ENCODE results near the gene SAFB.

DNA sequence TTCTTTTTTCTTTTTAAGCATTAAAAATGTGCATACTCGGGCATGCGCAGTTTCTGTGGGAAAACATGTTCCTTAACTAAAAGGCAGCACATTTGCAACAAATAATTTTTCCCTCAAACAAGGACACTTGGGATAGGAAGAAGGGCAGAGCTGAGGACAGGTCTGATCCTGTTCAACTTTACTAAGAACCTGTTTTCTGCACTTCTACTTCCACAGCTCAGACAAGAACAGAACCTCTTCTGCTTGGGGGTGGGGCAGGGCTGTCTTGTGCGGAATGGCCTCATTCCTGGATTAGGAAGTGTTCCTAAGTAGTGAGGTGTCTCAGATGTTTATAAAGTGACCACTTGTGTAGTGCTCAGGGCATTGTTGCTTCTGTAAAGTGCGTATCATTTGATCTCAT lies 18.3 kb downstream of the SAFB start:
- TF ChIP-seq, protein P1, sequence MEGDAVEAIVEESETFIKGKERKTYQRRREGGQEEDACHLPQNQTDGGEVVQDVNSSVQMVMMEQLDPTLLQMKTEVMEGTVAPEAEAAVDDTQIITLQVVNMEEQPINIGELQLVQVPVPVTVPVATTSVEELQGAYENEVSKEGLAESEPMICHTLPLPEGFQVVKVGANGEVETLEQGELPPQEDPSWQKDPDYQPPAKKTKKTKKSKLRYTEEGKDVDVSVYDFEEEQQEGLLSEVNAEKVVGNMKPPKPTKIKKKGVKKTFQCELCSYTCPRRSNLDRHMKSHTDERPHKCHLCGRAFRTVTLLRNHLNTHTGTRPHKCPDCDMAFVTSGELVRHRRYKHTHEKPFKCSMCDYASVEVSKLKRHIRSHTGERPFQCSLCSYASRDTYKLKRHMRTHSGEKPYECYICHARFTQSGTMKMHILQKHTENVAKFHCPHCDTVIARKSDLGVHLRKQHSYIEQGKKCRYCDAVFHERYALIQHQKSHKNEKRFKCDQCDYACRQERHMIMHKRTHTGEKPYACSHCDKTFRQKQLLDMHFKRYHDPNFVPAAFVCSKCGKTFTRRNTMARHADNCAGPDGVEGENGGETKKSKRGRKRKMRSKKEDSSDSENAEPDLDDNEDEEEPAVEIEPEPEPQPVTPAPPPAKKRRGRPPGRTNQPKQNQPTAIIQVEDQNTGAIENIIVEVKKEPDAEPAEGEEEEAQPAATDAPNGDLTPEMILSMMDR (IDR thresholded peaks at IDR 0.05): no peak
- TF ChIP-seq EZH2 (IDR thresholded peaks at IDR 0.05) (no peak), EZH2phosphoT487 (IDR thresholded peaks at IDR 0.05) (no peak)

All from neural progenitor cell (in vitro differentiated cells).